SK-N-MC (cell line): ENCODE data around the gene SERPIND1.

Experiments used
- DNase-seq: peaks from one replicate; pipeline ENCODE4 v3.0.0-alpha.2; 2011; ENCODE audit warnings: low read depth, low spot score
- H3K27ac ChIP-seq: fragments of 200-600 bp; sonication (generic); 2 replicates; pipeline ENCODE4 v1.5.1; 2016; ENCODE audit warnings: mixed run types
- H3K36me3 ChIP-seq: fragments of 200-600 bp; sonication (generic); 2 replicates; pipeline ENCODE4 v1.6.1; 2017; ENCODE audit warnings: antibody characterized with exemption, low read length, mixed read lengths; ENCODE audit not compliant: insufficient read depth
- H3K4me3 ChIP-seq: fragments of 200-600 bp; sonication (generic); 2 replicates; pipeline ENCODE4 v1.5.1; 2016
- H3K9ac ChIP-seq: fragments of 200-600 bp; sonication (generic); 2 replicates; pipeline ENCODE4 v1.8.0; 2017; ENCODE audit warnings: mixed run types, mixed read lengths; ENCODE audit not compliant: insufficient read length
- H3K9me3 ChIP-seq: fragments of 200-600 bp; sonication (generic); 2 replicates; pipeline ENCODE4 v1.6.1; 2017; ENCODE audit warnings: low read depth, mild to moderate bottlenecking, antibody characterized with exemption, low read length, moderate library complexity, mixed read lengths
- EZH2 ChIP-seq: fragments of 200-600 bp; sonication (generic); IDR thresholded peaks from one replicate; pipeline ENCODE4 v1.6.1; 2017; ENCODE audit warnings: antibody characterized with exemption
- FOXP2 ChIP-seq: optimal IDR thresholded peaks from 2 replicates; pipeline ENCODE3; 2011; ENCODE audit warnings: mild to moderate bottlenecking, moderate library complexity; ENCODE audit not compliant: insufficient read depth; ENCODE audit errors: extremely low read length, control extremely low read depth
- POLR2AphosphoS5 ChIP-seq: IDR thresholded peaks from 2 replicates; pipeline ENCODE4 v1.6.1; 2012; ENCODE audit warnings: mild to moderate bottlenecking, low read depth, low read length, borderline replicate concordance

Gene SERPIND1

DNA sequence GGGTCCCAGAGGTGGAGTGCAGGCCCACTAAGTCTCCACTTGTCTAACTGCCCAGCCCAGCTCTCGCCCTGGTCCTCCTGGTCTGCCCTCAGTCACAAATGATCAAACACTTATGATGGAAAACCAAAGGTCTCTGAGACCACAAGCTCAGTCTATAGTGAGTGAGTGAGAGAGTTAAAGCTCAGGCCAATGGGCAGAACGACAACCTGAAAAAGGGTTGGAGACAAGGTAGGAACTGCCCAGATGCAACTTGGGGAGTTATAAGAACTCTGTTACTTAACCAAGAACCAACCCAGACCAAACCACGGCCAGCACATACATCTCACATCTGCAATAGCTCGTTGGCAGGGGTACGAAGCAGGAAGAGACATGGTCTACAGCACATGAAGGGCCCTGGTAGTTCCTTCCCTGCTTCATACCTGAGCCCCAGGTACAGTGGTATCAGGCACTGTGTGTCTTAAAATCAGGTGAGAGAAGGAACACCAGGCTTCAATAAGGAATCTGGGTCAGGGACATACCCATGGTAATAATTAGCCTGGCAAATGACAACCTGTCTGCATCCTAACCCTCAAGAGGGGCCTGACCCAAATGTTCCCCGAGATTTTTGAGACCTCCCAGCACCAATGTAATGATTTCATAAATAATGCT, 35.7 kb downstream of the SERPIND1 start:
- Histone ChIP-seq H3K9ac (no peak overlapping the region), H3K9me3 (no peaks in the 10 kb centered on the region), H3K36me3 (peaks cover 18% of the 10 kb centered on the region; the same call in 1 of the 2 replicates), H3K4me3 (no peak overlapping the region), H3K27ac (no peak overlapping the region)
- no peak for TF ChIP-seq POLR2AphosphoS5
- TF ChIP-seq EZH2, result no peak
- TF ChIP-seq FOXP2, result no peak
- no peak for DNase-seq

DNA sequence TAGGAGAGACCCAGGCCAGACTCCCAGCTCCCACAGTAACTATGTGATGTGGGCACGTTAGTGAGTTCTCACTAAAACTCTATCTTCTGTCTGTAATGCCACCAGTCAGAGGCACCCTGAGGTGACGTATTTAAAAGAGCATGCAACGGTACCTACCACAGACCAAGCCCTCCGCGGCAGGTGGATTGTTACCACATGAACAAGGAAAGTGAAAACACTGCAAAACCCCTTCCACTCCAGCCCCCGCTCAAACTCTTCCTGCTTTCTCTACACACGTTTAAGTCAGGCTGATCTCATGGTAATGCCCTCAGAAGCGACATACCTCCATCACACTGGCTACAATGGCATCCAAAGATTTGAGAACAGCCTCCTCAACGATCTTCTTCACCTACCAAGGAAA, 36.7 kb downstream of the SERPIND1 start:
- peaks cover 16% of the 10 kb centered on the region; the same call in 1 of the 2 replicates for H3K36me3 ChIP-seq
- no peak overlapping the region for H3K27ac ChIP-seq
- no peak overlapping the region for H3K9ac ChIP-seq
- H3K9me3 ChIP-seq, result no peaks in the 10 kb centered on the region
- no peak for DNase-seq
- TF ChIP-seq POLR2AphosphoS5, result no peak
- TF ChIP-seq FOXP2, result no peak
- no peak for TF ChIP-seq EZH2
- H3K4me3 ChIP-seq, result no peak overlapping the region

DNA sequence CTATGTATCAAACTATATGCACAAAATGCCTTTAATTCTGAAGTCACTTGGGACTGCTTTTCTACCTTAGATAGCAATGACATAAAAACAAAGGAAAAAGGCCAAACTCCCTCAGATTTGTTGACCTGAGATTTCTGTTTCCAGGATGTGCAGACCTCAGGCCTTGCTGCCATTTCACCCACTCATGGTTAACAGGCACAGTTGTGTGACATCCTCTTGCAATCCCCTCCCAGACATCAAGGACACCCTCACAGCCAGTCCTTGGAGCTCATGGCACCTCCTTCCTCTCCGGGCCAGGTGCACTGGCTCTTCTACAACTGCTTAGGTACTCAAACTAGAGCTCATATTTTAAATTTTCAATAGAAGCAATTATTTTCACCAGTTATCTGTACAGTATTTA, 37.3 kb downstream of the SERPIND1 start:
- peaks cover 16% of the 10 kb centered on the region; the same call in 1 of the 2 replicates for H3K36me3 ChIP-seq
- no peak overlapping the region for H3K27ac ChIP-seq
- TF ChIP-seq FOXP2 (no peak), EZH2 (no peak), POLR2AphosphoS5 (no peak)
- H3K9ac ChIP-seq, result no peak overlapping the region
- no peak overlapping the region for H3K4me3 ChIP-seq
- no peaks in the 10 kb centered on the region for H3K9me3 ChIP-seq
- no peak for DNase-seq

DNA sequence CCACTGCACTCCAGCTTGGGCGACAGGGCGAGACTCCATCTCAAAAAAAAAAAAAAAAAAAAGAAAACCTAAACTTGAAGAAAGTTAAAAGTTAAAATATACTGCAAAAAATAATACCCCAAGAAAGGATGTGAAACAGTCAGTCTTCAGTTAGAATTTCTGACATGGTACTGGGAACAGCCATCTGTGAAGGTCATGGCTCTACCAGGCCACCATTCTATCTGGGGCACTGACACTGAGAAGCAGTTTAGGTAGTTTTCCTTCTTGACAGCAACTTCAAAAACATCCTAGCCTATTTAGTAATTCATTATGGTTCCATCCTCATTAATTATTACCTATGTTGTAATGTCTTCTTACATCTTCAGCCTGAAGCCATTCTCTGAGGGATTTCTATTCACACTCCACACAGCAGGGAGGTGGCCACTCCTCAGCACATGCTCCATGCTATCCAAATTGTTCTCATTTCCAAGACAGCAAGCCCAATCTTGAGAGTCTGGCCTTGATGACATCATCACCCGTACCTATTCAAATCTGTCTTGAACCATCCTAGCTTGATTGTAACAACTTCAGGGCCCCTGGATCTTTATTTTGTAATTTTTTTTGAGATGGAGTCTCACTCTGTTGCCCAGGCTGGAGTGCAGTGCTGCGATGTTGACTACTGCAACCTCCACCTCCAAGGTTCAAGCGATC, 38.2 kb downstream of the SERPIND1 start:
- no peak for TF ChIP-seq EZH2
- no peak for TF ChIP-seq FOXP2
- TF ChIP-seq POLR2AphosphoS5, result no peak
- H3K4me3 ChIP-seq, result no peak overlapping the region
- H3K9ac ChIP-seq, result no peak overlapping the region
- no peaks in the 10 kb centered on the region for H3K9me3 ChIP-seq
- DNase-seq, result no peak
- H3K27ac ChIP-seq, result no peak overlapping the region
- peaks cover 16% of the 10 kb centered on the region; the same call in 1 of the 2 replicates for H3K36me3 ChIP-seq

DNA sequence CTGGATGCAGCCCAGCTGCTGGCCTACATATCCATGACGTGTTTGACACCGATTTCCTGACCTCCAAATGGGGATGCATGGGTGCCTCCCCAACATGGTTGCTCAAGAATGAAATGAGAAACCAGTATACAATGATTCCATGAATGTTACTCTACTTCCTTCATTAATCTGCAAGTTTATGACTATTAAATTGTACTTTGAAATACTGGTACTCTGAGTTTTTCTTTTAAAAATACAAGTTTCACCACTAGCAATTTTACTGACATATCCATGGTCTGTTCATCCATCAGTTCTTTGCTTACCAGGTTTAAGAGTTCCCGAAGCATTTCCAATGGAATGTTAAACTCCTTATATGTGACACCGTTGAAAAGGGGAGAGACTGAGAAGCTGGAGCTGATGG, 39.1 kb downstream of the SERPIND1 start:
- no peak overlapping the region for H3K9ac ChIP-seq
- no peak for TF ChIP-seq FOXP2
- no peak for TF ChIP-seq EZH2
- no peak for TF ChIP-seq POLR2AphosphoS5

DNA sequence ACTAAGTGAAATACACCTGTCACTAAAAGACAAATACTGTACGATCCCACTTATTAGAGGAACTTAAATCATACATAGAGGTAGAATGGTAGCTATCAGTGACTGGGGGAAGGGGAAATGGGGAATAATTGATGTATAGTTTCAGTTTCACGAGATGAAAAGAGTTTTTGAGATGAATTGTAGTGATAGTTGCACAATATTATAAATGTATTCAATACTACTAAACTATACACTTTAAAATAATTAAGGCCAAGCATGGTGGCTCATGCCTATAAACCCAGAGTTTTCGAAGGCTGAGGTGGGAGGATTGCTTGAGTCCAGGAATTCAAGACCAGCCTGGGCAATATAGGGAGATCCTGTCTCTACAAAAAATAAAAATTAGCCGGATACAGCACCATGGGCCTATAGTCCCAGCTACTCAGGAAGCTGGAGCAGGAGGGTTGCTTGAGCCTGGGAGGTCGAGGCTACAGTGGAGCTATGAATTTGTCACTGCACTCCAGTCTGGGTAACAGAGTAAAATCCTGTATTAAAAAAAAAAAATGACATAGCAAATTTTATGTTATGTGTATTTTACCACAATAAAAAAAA, 40.4 kb downstream of the SERPIND1 start:
- TF ChIP-seq POLR2AphosphoS5, result no peak
- TF ChIP-seq FOXP2, result no peak
- no peak for TF ChIP-seq EZH2
- H3K36me3 ChIP-seq, result peaks cover 11% of the 10 kb centered on the region; the same call in 1 of the 2 replicates
- no peak overlapping the region for H3K9ac ChIP-seq
- no peak overlapping the region for H3K27ac ChIP-seq
- no peaks in the 10 kb centered on the region for H3K9me3 ChIP-seq
- no peak overlapping the region for H3K4me3 ChIP-seq
- DNase-seq, result no peak

More for the DNA sequence above, 39.1 kb downstream of the SERPIND1 start:
- Histone ChIP-seq H3K9me3 (no peaks in the 10 kb centered on the region), H3K4me3 (no peak overlapping the region), H3K36me3 (peaks cover 11% of the 10 kb centered on the region; the same call in 1 of the 2 replicates), H3K27ac (no peak overlapping the region)
- no peak for DNase-seq

DNA sequence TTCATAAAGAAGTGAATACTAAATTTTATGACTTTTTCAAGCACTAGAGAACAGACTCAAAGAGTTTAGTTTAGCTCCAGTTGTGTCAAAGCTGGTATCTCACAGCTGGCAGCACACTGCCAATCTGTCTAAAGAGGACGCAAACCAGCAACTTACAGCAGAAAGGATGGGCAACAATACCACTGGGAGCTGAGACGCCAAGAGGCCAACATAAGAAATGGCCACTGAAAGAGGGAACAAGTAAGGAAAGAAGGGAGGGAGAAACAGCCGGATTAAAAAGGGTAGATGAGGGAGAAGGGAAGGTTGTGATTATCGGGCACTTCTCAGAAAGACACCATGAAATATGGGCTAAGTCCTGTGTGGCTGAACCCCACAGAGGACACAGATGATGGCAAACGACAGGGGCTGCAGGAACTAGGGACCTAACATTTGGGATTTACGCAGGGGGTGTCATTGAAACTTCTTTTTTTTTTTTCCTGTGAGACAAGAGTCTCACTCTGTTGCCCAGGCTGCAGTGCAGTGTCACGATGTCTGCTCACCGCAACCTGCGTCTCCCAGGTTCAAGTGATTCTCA, 41.7 kb downstream of the SERPIND1 start:
- H3K4me3 ChIP-seq, result no peak overlapping the region
- no peaks in the 10 kb centered on the region for H3K9me3 ChIP-seq
- H3K36me3 ChIP-seq, result peaks cover 14% of the 10 kb centered on the region; the same call in 1 of the 2 replicates
- no peak for DNase-seq
- H3K9ac ChIP-seq, result no peak overlapping the region
- no peak overlapping the region for H3K27ac ChIP-seq
- TF ChIP-seq POLR2AphosphoS5, result no peak
- no peak for TF ChIP-seq EZH2
- no peak for TF ChIP-seq FOXP2

DNA sequence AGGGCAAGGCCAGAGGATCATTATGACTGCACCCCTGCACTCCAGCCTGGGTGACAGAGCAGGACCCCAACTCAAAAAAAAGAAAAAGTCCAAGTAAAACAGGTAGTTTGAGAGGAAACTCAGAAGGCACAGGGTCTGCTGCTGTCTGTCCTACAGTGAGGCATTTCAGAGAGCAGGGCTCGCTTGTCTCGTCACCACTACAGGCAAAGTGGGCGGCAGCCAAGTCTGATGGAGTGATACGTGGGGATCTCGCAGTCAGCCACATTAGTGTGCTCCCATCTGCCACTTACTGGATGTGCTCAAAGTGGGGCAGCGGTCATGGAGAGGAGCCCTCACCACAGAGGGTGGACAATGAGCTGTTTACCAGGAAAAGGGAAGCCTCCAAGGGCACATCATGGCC, 42.6 kb downstream of the SERPIND1 start:
- no peak for DNase-seq
- TF ChIP-seq FOXP2, result no peak
- TF ChIP-seq EZH2, result no peak
- no peak for TF ChIP-seq POLR2AphosphoS5
- H3K27ac ChIP-seq, result no peak overlapping the region
- no peak overlapping the region for H3K4me3 ChIP-seq
- peaks cover 14% of the 10 kb centered on the region; the same call in 1 of the 2 replicates for H3K36me3 ChIP-seq
- no peak overlapping the region for H3K9ac ChIP-seq
- H3K9me3 ChIP-seq, result no peaks in the 10 kb centered on the region
